Measurements from ENCODE around the gene GOLGA6A. TPM values are rescaled to one million over a fixed set of nuclear protein-coding genes. Genes with fewer than 3 reads are reported as not detected.
"Not testable (repeated sequence)": the region's sequence is repeated elsewhere in the genome, so short reads cannot be mapped to it uniquely, and the experiment has no call there.

Gene GOLGA6A, protein sequence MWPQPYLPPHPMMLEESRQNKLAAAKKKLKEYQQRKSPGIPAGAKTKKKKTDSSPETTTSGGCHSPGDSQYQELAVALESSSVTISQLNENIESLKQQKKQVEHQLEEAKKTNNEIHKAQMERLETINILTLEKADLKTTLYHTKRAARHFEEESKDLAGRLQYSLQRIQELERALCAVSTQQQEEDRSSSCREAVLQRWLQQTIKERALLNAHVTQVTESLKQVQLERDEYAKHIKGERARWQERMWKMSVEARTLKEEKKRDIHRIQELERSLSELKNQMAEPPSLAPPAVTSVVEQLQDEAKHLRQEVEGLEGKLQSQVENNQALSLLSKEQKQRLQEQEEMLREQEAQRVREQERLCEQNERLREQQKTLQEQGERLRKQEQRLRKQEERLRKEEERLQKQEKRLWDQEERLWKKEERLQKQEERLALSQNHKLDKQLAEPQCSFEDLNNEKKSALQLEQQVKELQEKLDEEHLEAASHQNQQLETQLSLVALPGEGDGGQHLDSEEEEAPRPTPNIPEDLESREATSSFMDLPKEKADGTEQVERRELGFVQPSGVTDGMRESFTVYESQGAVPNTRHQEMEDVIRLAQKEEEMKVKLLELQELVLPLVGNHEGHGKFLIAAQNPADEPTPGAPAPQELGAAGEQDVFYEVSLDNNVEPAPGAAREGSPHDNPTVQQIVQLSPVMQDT
- 0.08 TPM for polyA plus RNA-seq (ENCODE audit: insufficient read length)

DNA sequence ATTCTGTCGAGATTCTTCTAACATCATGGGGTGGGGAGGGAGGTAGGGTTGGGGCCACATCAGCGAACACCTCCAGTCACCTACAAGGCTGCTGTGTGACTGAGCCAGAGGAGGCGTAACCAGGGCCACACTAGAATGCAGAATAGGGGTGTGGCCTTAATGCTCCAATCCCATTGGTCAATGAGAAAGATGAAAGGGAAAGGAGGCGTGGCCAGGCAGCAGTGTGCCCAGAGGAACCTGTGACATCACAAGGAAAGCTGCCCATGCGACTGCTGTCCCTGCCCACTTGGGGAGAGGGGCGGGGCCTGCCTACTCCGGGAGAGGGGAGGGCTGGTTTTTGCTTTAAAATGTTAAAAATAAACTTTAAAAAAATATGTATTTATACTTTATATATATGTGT, at the start of gene GOLGA6A:
Gene GOLGA6A, minus strand, starts transcription at position 101 of the 400 bp plus-strand sequence. Its CDS starts 41 bp downstream, at position 60.
- not testable (repeated sequence) for DNase-seq

DNA sequence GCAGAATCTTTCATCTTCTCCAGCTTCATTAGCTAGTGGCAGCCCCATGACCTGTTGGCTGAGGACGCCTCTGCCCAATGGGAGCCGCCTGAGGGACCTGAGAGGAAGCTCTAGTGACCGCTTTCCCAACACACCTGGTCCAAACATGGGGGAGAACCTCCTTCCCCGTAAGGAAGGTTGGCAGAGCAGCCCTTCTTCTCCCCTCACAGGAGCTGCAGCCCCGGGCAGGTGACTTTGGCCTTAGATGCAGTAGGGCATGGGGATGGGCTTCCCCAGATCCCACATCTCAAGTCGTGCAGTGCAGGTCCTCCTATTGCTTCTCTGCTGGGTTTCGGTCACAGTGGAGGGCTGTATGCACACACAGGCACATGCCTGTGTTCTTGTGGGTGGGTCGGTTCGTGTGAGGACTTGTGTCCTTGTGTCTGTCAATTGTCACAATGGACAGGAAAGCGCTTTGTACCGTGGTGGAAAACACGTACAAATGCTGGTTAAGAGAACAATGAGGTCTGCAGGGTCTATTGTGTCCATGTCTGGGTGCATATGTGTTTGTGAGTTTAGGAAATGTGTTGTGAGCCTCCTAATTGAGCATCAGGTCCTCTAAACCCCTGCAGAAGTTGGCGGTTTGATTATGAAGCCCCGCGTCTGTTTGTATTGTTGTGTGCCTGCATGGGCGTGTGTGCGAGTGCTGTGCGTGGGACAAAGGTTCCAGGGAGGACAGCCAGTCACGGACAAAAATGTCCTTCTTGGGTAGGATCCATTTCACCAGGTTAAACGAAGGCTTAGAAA, 49.5 kb upstream of the GOLGA6A start:
- no peak for DNase-seq

DNA sequence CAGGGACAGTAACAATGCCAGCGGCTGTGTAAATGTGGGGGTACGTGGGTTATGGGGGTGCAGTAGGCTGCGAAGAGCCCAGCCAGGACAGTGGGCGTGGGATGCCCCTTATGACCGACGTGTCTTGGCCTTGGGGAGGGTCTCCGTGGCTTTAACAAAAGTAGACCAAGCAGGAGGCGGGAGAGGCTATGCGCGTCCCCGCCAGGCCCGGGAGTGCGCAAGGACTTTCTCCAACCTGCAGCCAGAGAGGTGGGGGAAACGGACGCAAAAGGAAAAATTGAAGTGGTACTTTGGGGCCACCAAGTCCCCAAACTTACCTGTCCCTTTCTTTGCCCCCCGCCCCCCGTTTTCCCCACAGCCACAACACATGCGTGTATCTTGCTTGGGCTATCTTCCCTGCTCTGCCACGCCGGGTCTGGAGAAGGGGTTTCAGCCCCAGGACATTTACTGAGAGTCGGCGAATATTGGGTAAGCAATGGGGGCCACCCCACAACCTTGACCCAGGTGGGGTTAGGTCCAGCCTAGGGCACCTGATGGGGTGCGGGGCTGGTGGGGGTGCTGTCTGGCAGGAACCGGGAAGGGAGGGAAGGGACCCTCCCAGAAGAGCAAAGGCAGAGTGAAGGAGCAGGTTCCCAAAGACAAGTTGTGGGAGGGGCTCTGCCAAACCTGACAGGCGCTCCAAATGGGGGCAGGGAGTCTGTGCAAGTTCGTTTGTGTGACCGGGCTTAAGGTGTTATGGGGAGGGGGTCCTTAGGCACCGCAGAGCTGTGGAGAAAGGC, 48.7 kb upstream of the GOLGA6A start:
- DNase-seq: no peak

DNA sequence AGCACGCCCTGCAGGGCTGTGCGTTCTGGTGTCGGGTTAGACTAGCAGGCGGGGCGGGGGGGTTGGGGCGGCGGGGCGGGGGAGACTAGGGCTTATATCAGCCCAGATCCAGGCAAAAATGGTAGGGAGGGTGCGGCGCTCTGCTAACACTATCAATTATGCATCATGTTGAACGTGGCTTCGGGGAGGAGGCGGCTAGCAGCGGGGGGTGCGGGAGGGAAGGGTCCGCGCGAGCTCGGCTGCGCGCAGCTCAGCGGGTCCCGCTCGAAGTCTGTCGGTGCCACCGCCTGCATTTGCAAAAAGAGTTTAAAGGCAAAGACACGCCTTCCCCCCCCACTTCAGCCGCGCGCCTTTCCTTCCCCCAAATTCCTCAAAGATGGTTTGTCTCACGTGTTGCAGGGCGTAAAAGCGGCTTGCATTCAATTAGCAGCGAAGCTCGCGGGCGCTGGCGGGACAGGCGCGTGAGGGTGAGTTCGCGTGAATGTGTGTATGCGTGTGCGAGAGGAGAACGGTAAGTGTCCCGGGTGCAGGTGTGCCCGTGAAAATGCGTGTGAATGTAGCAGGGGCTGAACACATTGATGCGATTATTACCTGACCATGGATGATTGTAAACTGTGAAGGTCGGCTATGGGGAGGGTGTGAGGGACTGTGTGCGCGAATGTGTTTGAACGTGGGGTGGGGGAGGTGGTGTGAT, 48.0 kb upstream of the GOLGA6A start, which contains the start of gene ISLR2:
Gene ISLR2, plus strand, starts transcription at position 432 of the 694 bp plus-strand sequence. CDS start 2,169 bp downstream, outside the sequence.
- peak; percentile 58 for DNase-seq

DNA sequence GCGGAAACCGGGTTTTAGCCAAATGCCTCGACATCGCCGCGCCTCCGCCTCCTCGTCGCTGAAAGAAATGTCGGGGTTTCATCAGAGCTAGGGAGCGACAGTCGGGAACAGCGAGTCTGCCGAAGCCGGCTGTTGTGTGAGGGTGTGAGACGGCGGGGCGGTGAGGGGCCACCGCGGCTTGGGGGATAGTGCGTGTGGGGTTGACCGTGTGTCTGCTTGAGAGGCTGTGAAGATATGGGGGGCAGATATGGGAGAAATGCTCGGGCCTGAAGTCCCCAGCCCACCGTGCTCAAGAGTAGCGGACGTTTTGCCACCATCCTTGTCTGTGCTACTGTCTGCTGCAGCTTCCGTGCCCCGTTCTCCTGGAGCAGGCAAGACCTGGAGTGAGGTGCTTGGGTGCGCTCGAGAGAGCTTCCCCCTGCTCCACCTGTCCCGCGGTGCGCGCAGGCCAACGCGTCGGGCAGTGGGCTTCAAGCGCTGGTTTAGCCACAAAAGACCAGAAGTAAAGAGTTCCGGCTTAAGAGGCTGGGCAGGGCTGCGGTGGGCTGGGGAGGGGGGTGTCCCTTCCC, 47.3 kb upstream of the GOLGA6A start:
- DNase-seq: no peak

DNA sequence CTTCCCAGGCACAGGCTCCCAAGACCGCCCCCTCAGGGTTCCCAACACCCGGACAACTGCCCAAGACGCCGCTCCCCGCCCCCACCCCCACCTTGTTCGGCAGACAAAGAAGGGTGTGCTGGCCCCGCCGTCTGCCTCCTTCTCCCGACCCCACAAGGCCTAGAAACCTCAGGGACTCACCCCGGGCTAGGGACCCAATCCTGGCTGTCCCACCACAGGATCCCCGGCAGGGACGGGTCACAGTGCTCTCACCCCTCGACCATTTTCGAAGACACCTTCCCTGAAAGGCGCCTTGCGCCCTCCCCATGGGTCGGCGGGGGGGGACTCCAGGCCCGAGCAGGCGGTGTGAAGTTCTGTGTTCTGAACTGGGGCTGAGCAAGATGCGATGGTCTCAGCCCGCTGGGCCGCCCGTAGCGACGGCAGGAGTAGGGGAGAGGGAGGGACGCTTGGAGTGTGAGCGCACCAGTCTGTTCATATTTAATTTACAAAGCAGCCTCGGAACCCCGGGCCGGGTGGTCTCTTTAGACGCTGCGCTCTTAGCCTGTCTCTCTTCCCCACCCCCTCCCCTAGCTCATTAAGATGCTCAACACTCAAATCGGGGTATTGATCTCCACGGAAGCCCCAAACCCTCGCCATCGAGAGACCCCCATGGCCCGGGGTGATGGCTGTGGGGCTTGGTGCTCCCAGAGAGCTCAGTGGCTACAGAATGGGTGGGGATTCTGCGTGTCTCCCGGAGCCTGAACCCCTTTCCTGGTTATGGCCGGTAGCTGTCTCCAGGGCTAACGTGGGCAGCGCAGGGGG, 46.6 kb upstream of the GOLGA6A start:
- peak; percentile 59 for DNase-seq

DNA sequence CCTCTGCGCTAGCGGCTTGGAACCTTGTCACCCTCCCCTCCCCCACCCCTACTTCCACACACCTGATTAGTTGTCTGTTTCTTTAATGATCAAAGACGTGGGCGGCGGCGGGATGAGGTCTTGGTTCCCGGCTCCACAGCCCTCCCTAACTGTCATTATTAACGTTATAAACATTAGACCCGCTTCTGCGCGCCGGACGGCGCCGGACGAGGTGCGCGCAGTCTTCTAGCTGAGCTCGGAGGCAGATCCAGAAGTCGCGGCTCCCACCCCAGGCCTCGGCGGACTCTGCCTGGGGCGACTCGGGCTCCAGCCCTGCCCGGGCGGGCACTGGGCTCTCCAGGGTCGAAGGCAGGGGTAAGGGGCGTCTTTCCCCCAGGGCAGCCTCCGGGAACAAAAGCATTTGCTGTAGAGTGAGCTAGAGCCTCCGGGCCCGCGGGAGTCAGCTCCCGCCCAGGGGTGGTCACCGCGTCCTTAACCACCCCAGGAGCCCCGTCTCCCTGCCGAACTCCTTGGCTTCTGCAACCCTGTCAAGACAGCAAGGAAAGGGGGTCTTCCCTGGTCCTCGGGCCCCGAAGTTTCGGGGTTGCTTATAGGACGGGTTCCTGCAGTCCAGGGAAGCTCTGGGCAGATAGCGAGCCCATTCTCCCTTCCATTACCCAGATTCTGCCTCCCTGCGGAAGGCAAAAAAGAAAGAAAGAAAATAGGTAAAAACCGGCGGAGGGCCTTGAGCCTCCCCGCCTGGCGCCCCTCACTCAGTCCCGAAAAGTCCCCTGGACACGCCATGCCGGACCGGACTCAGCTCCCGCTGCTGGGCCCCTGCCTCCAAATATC, 45.8 kb upstream of the GOLGA6A start:
- DNase-seq: no peak

DNA sequence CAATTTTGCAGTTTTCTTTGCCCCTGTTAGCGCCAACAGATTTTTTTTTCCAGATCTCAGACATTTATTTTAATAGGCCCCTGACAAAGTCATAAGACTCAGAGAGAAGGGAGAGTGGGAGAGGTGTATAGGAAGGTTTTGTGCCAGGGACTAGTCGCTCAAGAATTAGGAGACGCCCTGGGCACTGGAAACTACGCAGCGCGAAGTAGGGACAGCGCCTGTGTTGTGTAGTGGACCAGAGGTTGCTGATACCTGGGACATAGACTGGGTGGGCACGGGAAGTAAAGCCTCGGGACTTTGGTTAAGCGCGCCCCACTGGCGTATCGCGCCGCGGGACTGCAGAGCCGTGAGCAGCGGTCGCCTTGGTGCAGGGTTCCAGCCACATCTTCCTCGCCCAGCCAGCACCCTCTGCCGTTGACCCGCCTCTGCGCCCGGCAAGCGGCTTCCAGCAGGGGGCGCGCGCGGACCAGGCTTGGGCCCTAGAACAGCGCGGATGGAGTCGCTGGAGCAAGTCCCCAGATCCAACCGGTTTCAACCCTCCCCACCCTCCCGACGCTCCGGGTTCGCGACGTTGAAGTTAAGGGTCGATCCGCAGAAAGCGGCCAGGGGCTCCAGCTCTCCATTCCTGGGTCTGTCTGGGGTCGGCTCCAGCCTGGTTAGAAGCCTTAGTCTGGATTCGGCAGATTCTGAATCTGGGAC, 45.1 kb upstream of the GOLGA6A start:
- DNase-seq: peak; percentile 93

DNA sequence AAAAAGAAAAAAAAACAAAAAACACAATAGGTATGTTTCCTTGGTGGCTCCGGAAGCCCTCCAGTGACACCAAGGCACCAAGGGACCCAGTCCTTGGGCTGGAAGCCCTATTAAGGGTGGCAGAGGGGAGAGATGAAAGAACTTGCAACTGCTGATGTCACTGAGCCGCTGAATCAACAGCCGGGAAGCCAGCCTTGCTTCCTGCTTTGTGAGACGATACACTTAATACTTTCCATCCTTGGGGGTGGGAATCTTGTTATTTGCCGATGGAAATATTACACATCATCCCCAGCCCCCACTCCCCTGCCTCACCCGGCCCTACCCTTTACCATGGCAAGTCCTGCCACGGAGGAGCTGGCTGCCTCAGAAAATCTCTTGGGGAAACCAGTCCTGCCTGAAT, 42.4 kb upstream of the GOLGA6A start:
- no peak for DNase-seq

DNA sequence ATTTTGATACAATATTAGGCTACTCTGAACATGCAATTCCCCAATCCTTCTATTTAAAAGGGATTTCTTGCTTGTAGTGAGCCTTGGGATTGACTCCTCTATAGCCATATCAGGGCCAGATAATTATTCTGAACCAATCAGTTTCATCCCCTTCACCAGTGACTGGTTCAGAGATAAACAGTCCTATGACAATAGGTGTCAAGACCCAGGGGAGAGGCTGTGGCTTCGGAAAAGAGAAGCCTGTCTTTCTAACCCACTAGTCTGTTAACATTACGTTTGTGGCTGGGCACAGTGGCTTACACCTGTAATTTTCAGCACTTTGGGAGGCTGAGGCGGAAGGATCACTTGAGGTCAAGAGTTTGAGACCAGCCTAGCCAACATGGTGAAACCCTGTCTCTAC, 41.8 kb upstream of the GOLGA6A start:
- no peak for DNase-seq

DNA sequence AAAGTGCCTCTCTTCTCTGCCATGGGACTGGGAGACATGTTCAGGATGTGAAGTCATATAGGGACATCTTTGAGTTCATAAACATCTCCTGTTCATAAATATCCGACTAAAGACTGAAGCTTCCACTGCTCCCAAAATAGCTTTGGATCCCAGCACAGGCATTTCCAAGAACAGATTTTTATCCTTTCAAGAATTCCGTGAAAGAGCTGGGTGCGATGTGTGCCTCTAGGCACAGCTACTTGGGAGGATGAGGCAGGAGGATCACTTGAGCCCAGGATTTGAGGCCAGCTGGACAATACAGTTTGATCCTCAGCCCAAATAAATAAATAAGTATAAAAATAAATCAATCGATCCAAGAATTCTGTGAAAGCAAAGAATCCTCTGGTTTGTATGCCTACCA, 41.3 kb upstream of the GOLGA6A start:
- DNase-seq: no peak

DNA sequence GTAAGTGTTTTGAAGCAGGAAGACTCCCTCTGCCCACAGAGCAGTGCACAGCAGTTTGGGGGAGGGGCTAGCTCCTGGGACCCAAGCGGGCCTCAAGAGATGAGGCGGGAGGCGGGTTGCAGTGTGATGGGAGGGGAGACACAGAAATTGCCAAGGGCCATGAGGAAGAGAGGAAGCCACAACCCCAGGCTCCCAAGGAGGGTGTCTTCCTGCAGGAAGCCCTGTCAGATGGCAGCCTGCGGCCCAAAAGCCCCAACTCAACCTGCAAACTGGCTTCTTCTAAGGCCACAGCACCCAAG, 40.7 kb upstream of the GOLGA6A start:
- DNase-seq: no peak

DNA sequence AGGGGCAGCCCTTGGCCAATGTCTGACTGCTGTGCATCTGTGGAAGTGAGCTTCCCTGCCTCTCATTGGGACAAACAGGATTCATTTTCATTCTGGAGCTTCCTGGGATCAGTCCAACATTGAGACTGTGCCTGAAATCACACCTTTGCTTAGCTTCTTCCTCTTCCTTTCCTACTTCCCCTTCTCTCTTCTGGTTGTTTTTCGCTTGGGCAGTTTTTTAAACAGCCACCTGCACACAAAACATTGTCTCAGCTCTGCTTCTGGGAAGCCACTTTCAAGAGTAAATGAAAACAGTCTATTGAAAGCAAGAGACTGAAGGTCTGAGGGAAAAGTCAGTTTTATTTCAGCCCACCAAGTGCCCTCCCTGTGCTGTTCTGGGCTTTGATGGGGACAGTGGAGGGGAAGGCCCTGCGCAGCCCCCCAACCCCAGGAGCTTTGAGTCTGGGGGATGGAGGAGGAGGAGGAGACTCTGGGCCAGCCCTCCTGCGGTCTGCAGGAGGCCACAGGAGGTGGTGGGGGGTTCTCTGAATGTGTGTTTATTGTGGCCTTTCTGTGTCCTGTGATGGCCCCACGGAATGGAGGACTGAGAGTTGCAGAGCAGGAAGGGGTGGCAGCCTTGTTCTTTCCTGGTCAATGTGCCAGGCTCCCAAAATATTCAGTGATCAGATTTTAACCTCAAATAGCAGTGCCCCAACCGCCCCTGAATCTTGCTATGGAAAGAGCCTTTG, 40.2 kb upstream of the GOLGA6A start:
- DNase-seq: no peak

DNA sequence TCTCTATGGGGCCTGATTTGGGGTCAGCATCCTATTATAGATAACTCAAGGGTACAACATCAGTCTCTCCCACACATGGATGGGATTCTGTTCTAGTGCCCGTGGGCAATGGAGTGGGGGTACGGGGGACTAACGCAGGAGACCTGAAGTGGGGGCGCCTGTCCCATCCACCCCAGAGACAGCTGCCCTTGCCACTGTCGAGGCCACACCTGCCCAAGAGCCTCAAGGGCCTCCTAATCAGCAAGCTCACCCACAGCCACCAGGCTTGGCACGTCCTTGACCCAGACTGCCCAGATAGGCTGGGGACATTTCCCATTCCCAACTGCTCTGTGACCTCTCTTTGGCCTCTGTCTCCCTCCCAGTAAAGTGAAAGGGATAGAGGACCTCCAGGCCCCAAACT, 39.5 kb upstream of the GOLGA6A start:
- DNase-seq: no peak

DNA sequence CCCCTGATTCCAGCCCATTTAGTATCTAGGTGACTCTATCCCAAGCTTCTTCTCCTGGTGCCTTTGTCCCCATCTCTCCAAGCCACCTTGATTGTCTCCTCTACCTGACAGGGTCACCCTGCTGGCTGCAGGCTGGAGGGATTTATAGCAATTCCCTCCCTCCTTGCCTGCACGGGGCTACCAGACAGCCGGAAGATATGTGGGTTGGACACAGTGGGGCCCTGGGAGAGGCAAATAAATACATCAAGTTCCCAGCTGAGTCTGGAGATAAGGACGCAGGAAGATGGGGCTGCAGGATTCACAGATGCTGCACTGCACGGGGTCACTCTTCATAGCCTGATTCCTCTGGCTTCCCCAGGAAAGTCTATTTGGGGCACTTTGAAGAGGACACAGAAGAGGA, 38.7 kb upstream of the GOLGA6A start:
- DNase-seq: no peak

DNA sequence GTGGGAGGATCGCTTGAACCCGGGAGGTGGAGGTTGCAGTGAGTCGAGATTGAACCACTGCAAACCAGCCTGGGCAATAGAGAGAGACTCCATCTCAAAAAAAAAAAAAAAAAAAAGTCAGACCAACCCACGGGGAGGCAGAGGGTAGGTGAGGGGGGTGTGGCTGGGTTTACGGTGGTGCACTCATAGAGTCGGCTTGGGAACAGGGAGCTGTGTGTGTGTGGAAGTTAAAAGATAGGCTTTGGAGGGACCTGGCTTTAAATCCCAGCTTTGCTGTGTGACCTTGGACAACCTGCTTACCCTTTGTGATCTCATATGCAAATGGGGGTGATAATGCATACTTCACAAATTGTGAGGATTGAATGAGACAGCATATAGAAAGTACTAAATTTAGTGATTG, 38.1 kb upstream of the GOLGA6A start:
- no peak for DNase-seq

DNA sequence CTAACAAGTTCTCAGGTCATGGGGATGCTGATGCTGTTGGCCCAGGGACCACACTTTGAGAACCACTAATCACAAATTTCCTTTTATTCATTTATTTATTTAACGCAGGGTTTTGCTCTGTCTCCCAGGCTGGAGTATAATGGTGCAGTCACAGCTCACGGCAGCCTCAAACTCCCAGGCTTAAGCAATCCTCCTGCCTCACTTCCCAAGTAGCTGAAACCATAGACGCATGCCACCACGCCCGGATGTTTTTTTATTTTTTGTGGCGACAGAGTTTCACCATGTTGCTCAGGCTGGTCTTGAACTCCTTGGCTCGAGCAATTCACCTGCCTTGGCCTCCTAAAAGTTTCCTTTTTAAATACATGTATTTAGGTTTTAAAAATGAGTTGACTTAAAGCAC, 27.4 kb upstream of the GOLGA6A start:
- no peak for DNase-seq

DNA sequence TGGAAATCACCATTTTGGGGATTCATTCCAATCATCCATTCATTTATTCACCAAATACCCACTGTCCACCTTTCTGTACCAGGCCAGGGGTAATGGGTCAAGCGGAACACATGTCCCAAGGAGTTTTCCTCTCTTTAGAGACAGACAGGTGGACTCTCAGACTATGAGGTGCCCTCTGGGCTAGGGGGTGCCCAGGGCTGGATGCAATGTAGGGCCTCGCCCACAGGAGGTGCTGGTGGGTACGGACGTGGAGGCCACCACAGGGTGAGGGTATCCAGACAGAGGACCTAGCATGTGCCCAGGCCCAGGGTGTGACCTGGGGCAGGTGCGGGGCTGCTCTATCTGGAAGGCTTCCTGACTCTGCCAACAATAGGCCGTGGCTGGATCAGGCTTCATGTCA, 26.3 kb upstream of the GOLGA6A start:
- not testable (repeated sequence) for DNase-seq

Data from hindlimb muscle (tissue), 1 donor.